Mucosa of gallbladder (tissue), 1 donor: ENCODE measurements around the gene PBLD. TPM values are rescaled to one million over a fixed set of nuclear protein-coding genes. Genes with fewer than 3 reads are reported as not detected.
A peak's percentile ranks its signal among the peaks of the same experiment; 100 is the strongest.

Source experiments
- DNase-seq: peaks from one replicate; pipeline ENCODE4 v3.0.0-alpha.2; 2020; ENCODE audit warnings: low spot score
- total RNA-seq: library from RNA; stranded (reverse); gene quantifications from one replicate; pipeline ENCODE4 v1.2.1, GENCODE V29; 2021
- donor health status: DM: no; HTN: no; CAD: no.

PBLD gene
- 8.0 TPM for total RNA-seq

DNA sequence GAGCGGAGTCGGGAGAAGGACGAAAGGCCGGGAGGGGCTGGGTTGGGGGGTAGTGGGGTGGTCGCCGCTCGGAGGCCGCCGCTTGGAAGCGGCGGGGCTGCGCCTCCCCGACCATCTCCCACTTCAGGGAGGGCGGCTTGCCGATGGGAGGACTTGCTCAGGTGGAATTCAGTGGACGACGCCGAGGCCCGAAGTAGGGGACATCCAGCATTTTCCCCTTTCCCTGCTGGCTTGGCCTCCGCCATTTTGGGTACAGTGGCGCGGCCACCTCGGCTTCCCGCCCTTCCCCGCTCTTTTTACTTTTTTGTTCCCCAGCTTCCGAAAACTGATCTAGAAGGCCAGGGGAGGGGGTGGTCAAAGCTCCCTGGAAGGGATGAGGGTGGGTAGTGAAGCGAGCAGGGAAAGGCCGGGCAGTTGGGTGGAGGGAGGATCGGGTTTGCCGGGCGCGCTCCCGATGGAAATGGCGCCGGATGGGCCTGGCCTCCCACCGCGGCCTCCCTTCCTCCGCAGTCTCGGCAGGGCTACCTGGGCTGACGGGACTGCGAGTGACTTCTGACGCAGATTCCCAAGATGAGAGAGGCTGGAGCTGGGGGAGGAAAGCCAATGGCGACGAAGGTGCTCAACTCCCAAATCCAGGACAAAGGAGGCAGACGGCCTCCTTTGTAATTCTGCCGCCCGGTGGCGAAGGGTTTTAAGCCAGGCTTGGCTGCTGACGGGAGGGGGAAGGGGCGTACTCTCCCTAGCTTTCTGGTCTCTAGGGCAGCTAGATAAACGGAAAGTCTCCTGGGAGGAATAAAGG, at the start of gene PBLD:
Gene PBLD (minus strand): TSS at position 670 of the 799 bp plus-strand sequence. CDS start 26,084 bp downstream, outside the sequence.
- DNase-seq = peak; percentile 58

DNA sequence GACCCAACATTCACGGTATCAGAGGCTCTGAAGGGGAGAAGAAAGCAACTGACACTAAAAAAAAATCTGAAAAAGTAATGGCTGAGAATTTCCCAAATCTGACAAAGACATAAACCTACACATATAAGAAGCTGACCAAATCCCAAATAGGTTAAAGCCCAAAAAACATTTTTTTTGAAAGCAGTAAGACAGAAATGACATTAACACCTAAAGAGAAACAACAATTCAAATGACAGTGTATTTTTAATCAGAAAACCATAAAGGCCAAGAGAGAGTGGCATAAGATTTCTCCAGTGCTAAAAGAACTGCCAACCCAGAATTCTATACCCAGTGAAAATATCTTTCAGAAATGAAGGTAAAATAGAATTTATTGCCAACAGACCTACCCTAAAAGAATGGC, 38.9 kb upstream of the PBLD start:
- no peak for DNase-seq

DNA sequence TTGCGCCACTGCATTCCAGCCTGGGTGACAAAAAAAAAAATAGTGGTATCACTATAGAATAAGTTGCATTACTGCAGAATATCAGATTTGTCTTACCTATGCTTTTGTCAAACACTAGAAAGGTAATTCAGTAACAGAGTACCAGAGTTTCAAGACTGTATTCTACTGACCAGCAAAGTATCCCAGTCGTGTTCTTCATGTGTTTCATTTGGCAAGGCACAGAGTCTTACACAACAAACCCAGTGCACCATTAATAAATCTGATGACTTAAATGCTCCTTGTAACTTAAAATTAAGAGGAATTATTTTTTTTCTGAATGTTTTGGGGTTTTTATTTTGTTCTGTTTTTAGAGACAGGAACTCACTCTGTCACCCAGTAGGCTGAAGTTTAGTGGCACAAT, 34.4 kb upstream of the PBLD start:
- DNase-seq = no peak

DNA sequence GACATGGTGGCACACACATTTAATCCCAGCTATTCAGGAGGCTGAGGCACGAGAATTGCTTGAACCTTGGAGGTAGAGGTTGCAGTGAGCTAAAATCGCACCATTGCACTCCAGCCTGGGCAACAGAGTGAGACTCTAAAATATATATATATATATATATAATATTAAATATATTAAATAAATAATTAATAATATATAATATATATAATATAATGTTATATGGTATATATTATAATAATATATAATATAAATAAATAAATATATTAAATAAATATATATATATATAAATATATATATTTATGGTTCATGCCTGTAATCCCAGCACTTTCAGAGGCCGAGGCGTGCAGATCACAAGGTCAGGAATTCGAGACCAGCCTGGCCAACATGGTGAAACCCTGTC, 33.9 kb upstream of the PBLD start:
- no peak for DNase-seq

DNA sequence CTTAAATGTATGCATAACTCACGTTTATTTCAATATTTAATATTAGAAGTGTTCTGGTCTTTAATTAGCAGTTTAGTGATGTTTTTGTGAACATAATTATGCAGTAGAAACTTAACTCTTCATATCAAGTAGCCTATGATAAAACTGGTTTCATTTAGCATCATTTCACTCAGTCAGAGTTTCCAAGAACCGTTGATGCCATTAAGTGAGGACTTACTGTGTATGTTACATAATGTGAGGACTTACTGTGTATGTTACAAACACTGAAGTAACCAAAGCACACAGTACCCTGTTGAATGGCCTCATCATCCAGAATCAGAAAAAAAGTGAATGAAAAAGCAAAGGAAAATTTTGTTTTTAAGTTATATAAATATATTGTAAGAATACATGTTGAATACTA, 32.9 kb upstream of the PBLD start:
- no peak for DNase-seq

DNA sequence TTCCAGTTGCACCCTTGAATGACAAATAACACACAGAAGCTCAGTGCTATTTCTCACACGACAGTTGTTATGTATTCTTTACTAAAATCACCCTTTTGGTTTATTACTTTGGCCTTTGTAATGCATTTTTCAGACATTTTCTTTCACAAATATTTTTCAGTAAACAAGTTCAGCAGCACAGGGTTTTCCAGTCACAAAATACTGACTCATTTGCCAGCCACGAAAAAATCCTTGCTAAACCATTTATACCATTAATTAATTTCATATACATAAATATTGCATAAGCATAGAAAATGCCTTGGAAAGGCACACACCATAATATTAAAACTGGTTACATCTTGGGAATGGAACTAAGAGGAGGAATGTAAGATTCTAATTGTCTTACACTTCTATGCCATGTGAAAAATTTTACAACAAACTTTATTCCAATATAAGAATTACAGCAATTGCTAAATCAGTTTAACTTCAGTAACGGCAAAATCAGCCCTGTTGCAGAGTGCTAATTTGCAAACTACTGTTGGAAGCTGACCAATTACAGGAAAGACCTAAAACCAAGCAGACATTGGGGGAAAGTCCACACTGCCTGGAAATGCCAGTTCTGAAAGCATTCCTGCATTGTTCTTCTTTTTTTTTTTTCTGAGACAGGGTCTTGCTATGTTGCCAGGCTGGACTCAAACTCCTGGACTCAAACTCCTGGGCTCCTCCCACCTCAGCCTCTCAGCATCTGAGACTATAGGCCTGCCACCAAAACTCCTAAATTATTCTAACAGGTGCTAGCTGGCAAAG, 31.6 kb upstream of the PBLD start:
- no peak for DNase-seq

DNA sequence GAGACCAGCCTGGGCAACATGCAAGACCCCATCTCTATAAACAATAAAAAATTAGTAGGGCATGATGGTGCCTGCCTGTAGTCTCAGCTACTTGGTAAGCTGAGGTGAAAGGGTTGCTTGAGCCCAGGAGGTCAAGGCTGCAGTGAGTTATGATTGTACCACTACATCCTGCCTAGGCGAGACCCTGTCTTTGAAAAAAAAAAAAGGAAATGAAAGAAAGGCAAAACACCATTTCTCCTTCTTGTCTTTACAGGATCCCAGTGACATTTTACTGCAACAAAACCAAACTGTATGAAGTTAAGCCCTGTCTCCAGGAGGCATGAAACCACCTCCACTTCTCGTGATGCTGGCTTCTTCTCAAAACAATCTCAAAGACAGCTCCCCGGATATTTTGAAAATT, 29.9 kb upstream of the PBLD start:
- no peak for DNase-seq

DNA sequence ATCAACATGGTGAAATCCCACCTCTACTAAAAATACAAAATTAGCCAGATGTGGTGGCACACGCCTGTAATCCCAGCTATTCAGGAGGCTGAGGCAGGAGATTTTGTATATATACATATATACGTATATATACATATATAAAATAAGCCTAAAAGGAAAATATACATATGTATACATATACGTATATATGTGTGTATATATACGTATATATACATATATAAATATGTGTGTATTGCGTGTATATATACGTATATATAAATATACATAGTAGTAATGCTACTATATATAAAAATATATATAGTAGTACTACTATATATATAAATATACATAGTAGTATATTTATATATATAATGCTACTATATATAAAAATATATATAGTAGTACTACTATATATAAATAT, 26.5 kb upstream of the PBLD start:
- no peak for DNase-seq

DNA sequence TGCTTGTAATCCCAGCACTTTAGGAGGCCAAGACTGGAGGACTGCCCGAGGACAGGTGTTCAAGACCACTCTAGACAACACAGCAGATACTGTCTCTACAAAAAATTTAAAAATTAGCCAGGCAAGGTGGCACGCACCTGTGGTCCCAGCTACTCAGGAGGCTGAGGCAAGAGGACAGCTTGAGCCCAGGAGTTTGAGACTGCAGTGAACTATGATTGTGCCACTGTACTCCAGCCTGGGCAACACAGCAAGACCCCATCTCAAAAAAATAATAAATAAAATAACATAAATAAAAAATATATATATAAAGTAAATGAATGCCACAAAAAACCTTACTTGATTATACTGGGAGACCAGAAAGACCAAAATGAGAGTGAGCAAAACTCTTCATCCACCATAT, 20.8 kb upstream of the PBLD start:
- no peak for DNase-seq

DNA sequence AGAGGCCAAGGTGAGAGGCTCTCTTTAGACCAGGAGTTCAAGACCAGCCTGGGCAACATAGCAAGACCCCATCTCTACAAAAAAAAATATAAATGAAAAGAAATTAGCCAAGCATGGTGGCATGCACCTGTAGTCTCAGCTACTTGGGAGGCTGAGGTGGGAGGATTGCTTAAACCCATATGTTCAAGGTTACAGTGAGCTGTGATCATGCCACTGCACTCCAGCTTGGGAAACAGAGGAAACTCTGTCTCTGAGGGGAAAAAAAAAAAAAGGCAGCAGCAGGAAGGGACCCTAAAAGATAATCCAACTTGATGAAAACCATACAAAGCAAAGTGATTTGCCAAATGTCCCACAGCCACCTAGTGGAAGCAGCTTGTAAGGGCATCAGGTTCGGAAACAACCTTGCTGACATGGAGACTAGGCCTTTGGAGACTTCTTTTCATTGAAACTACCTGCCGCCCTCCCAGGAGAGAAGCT, 15.6 kb upstream of the PBLD start:
- peak; percentile 16 for DNase-seq

DNA sequence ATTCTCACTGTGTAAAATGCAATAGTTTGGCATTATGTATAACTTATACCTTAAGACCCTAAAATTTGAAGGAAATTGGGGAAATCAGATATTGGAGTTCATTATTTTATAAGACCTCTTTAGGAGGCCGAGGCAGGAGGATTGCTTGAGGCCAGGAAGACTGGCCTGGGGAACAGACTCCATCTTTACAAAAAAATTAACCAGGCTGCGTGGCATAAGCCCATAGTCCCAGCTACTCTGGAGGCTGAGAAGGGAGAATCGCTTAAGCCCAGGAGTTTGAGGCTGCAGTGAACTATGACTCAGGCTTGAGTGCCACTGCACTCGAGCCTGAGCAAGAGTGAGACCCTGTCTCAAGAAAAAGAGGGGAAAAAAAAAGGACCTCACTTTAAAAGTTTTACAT, 14.0 kb upstream of the PBLD start:
- no peak for DNase-seq

DNA sequence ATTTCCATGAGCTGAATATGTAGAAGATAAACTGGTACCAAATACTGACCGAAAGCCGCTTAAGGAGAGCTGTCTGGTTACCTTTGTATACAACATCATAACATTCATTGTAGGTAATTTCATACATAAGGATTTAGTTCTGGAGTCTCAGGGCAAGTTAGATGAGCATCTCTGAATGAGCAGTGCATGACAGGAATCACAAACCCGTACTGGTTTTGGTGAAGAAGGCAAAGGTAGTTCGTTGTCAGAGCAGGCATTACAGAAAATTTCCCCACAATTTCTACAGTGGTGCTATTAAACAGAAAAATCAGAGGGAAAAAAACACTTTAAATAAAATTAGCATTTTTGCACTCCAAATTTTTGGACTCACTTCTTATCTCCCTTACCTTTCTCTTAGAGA, 12.9 kb upstream of the PBLD start:
- DNase-seq = no peak

DNA sequence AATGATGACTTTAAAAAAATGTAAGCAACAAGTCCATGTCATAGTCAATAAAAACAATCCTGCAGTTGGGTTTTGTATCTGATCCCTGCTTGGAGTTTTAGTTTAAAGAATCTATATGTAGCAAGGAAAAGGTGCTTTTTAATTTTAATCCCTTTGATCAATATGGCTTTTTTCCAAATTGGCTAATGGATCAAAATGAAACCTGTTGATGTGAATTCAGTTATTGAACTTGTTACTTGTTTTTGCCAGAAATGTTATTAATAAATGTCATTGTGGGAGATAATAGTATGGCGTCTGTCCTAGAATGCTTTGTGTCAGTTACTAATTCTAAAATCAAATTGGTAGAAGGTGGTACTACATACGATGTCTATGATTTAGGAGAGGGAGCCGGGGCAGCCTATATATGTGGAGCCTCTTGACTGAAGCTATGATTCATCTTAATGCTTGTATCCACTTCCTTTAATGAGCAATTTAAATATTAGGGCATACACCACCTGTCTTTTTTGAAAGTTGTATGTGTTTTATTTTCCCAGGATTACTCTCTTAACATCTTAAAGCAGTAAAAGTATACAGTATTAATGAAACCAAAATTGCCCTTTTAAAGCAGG, 10.3 kb upstream of the PBLD start:
- DNase-seq = no peak

DNA sequence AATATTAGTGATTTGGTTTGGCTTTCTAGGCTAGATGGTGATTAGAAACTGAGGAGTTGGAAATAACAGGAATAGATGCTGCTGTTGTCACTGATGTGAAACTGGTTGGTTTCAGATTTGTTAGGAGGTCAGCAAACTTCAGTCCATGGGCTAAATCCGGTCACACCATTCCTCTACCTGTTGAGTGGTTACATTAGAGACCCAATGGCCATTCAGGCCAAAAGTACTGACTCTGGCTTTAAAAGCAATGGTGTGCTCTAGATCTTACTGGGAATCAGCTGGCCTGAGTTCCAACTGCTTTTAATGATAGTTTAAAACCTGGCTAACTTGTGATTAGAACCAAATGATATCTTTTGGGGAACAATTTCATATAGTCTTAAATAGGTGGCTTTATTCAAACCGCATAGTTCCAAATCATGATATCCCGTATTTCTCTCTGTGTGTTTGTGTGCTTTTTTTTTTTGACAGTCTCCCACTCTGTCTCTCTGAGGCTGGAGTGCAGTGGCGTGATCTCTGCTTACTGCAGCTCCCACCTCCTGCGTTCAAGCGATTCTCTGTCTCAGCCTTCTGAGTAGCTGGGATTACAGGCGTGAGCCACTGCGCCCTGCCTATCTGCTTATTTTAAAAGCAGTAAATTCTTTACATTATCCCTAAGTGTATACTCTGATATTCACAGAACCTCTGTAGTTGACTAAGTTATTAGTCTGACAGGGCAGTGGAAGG, 7.8 kb upstream of the PBLD start:
- no peak for DNase-seq

DNA sequence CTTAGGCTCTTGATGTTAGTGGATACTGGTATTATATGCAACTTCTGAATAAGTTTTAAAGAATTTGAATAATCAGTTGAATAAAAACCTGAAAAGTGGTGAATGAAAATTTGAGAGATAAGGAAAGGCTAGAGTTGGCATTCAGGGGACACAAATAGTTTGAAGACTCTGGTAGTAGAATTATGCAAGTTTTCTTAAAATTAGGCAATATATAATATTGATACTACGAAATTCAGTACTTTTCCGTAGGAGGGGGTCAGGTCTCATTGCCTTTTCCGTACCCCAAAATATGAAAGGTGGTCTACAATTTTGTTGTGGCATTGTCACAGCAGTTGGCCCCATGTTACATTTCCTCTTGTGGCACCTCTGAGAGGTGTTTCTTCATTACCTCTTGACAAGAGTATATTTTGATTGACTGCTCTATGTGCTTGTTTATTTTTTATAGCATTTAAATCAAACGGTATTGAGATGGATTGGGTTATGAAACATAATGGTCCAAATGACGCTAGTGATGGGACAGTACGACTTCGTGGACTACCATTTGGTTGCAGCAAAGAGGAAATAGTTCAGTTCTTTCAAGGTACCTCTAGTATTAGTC, 4.1 kb upstream of the PBLD start:
- no peak for DNase-seq

DNA sequence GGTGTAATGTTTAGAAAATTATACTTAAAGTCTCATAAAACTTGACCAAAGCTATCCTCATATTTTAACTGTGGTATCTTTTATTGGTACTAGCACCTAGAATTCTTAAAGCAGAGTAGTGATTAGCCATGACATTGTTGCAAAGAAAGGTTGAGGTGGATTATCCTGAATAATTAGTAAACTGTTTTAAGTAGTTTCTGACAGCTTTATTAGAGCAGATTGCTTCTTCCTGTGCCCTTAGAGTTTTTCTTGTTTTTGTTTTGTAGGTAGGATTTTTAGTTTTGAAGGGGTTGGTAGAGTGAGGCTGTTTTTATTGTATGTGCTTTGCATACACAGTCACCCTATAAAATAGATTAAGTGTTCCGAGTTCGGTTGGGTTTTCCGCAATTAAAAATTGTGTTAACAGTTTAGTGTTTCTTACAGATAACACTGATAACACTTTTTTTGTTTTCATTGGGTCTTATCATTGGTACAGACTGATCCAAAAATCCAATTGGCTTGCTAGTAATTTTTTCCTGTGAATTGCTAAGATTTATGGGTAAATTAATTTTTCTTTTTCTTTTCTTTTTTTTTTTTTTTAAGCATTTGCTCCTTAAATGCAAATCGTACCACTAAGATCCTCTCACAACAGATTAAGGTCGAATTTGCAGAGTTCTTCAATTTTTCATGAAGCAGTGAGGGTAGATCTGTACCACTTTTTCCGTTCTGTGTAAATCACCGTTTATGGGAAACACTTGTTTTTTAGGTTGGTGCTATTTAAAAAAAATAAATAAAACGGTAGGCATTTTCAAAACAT, 2.1 kb upstream of the PBLD start:
- no peak for DNase-seq

DNA sequence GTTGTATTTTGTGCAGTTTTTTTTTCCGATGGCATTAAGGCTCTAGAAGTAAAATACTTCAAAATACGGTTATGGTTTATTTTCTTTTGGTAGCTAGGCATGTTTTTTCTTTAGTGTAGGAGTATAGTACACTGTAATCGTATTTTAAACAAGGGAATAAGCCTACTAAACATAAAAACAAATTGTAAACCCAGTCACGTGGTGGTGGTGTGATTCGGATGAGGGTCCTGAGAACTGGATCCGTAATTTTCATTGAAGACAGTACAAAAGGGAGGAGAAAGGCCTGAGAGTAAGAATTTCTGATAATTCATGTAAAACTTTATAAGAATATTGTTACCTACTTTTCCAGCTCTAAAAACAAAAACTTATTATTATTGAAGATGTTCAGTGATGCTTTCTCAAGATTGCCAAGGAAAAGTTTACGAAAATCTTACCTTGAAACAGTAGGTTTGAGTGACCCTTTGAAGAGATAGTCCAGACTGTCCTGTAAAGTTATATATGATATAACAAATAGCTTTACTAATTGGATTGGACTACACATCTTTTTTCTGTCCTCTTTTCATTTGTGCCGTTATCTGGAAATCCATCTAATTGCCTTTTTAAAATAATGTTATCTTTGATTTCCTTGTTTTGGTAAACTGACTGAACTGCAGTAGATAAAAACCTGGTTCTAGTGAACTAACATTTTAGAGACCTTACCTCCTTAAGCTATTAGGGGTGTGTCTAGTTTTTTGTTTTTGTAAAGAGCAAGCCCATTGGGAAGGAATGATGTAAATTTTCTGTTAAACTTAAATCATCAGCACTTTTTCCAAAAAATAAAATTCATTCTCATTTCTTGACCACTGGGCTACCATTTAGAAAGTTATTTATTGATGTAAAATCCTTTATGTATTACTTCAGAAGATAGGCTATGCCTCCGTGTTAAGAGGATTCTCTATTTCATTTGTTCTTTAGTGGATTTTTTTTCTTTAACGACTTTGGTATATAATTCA, 1.0 kb upstream of the PBLD start:
- no peak for DNase-seq

DNA sequence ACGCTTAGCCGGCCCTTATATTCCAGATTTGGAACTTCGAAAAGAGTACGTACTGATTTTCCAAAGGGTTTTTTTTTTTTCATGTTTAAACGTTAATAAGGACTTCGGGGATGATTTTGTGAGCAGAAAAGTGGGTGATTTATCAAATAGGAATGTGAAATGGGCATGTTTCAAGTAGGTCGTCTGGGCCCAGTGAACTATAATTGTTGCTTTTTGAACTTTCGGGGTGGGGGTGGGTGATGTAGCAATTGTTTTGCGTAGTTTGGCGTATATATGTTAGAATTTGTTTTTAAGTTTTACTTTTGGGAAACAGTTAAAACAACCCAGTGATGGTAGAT, 299 bp upstream of the PBLD start:
- DNase-seq = no peak

DNA sequence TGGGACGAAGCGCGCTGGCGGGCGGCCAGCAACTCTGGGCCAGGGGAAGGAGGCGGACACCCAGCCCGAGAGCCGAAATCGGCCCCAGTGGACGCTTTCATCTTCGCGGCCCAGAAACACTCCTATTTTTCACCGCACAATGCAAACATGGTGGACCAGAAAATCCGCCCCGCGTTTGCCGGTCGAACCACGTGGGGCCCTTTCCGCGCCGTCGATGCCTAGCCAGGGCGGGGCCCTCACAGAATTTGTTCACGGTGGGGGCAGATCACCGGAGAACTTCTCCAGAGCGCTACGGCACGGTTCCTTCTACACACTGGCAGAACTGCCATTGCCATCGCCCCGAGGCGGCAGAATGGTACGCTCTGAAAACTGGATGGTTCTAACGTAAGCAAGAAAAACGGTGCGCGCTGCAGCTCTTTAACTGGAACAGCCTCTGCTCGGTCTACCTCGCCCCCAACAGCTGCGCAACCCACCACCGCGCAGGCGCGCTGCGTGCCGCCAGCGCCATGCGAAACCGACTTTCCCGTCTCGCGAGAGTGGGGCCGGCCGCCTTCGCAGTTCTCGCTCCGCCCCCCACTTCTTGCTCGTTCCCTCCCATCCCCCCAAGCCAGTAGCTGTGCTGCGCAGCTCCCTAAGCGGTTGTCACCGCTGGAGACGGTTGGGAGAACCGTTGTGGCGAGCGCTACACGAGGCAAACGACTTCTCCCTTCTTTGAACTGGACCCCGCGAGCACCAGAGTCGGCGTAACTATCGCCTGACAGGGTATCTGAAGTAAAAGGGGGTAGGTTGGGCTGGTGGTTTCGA, 1.1 kb downstream of the PBLD start, which contains the start of gene HNRNPH3:
Gene HNRNPH3 (plus strand): TSS at position 610 of the 804 bp plus-strand sequence. CDS start 5,158 bp downstream, outside the sequence.
- peak; percentile 99 for DNase-seq
